ENCODE results near the gene AHRR.
"Not testable (repeated sequence)": the region's sequence is repeated elsewhere in the genome, so short reads cannot be mapped to it uniquely, and the experiment has no call there.

AHRR gene

GRCh38 chr5:307306-307705 is 14.2 kb upstream of the AHRR start:
- Histone ChIP-seq H3K79me2 (ENCODE audit: insufficient read depth, low read length) (no peaks in the 10 kb centered on the region), H2AFZ (ENCODE audit: low read length) (no peak overlapping the region), H3F3A (ENCODE audit: insufficient read depth, low read length) (no peaks in the 10 kb centered on the region), H3K36me3 (ENCODE audit: insufficient read depth, low read length) (peaks cover 37% of the 10 kb centered on the region), H3K4me2 (ENCODE audit: low read length) (no peak overlapping the region), H3K4me3 (ENCODE audit: low read depth, low read length, poor library complexity, severe bottlenecking) (no peak overlapping the region), H3K27ac (ENCODE audit: low read depth, low read length, poor library complexity, severe bottlenecking) (no peak overlapping the region), H3K9me2 (ENCODE audit: low read depth, low read length) (no peaks in the 10 kb centered on the region), H3K4me1 (ENCODE audit: insufficient read depth, low read length, severe bottlenecking) (peaks cover 22% of the 10 kb centered on the region), H3K9ac (ENCODE audit: low read length) (no peak overlapping the region), H4K20me1 (ENCODE audit: insufficient read depth, low read length) (no peaks in the 10 kb centered on the region), H3K27me3 (ENCODE audit: insufficient read depth, low read length) (no peaks in the 10 kb centered on the region), H3K9me3 (ENCODE audit: low read length) (no peaks in the 10 kb centered on the region)
- no peak for TF ChIP-seq CTCF (IDR thresholded peaks at IDR 0.05; ENCODE audit: low read length)
- TF ChIP-seq EZH2 (IDR thresholded peaks at IDR 0.05; ENCODE audit: borderline replicate concordance, low read length), result no peak

DNA sequence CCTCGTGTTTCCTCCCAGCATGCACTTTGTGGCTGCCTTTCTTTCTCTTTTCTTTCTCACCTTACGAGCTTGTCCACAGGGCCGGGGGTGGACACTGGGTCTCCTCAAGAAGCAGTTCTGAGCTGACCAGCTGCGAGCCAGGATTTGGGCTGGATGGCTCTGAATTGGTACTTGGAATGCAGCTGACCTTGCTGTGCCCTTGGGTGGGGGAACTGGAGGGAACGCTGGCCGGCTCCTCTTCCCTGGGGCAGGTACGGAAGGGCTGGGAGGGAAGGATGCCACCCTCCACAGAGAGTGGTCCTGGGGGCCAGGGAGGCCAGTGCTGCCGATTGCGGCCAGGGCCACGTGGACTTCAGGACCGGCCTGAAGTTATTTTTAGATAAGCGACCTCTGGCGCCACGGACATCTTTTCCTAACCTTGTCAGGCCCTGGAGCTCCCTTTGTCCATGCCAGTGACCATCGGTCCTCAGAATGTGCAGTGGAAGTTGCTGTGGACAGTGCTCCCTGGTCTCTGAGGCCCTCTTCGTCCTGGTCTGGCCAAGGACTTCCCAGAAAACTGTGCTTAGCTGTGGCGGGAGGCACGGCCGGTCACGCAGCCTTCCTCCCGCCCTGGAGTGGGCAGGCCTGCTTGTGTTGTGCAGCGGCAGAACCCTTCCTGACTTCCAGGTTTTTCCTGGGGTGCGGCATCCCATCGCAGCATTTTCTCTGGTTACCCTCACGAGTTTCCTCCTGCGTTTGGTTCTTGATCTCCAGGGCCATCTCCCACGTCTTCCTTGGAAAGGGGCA is 13.5 kb upstream of the AHRR start:
- Histone ChIP-seq H3F3A (ENCODE audit: insufficient read depth, low read length) (no peaks in the 10 kb centered on the region), H3K9ac (ENCODE audit: low read length) (no peak overlapping the region), H3K9me3 (ENCODE audit: low read length) (no peaks in the 10 kb centered on the region), H3K4me1 (ENCODE audit: insufficient read depth, low read length, severe bottlenecking) (peaks cover 20% of the 10 kb centered on the region), H2AFZ (ENCODE audit: low read length) (no peak overlapping the region), H3K4me2 (ENCODE audit: low read length) (no peak overlapping the region), H3K27ac (ENCODE audit: low read depth, low read length, poor library complexity, severe bottlenecking) (no peak overlapping the region), H3K79me2 (ENCODE audit: insufficient read depth, low read length) (no peaks in the 10 kb centered on the region), H3K27me3 (ENCODE audit: insufficient read depth, low read length) (no peaks in the 10 kb centered on the region), H3K9me2 (ENCODE audit: low read depth, low read length) (no peaks in the 10 kb centered on the region), H3K4me3 (ENCODE audit: low read depth, low read length, poor library complexity, severe bottlenecking) (no peak overlapping the region), H4K20me1 (ENCODE audit: insufficient read depth, low read length) (no peaks in the 10 kb centered on the region), H3K36me3 (ENCODE audit: insufficient read depth, low read length) (peaks cover 37% of the 10 kb centered on the region)
- TF ChIP-seq EZH2 (IDR thresholded peaks at IDR 0.05; ENCODE audit: borderline replicate concordance, low read length) (no peak), CTCF (IDR thresholded peaks at IDR 0.05; ENCODE audit: low read length) (no peak)

DNA sequence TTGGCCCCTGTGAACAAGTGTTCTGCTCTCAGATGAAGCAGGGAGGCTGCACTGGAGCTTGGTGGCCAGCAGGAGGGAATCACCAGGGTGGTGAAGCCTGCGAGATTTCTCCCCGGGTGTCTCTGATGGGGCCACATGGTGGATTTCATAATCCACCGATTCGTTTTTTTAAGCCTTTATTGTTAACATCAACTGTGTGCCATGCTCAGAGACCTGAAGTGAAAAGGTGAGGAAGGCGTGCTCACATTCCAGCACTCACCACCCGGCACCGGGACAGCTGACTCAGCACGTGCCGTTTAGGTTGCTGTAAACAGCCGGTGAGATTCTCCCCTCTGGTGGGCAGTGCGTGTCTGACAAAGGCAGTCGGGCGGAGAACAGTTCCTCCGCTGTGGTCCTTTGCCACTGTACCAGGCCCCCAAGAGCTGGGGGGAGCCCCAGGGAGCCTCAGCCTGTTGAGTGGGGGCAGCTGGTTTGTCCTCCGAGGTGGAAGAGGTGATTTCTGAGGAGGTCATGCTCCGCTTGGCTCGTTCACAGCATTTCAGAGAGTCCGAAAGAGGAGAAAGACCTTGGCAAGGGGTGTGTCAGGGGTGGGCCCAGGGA is 12.7 kb upstream of the AHRR start:
- TF ChIP-seq EZH2 (IDR thresholded peaks at IDR 0.05; ENCODE audit: borderline replicate concordance, low read length) (no peak), CTCF (IDR thresholded peaks at IDR 0.05; ENCODE audit: low read length) (peak; percentile 53)
- peaks cover 20% of the 10 kb centered on the region for H3K4me1 ChIP-seq (ENCODE audit: insufficient read depth, low read length, severe bottlenecking)
- peak overlapping the region; percentile 24 for H3K27ac ChIP-seq (ENCODE audit: low read depth, low read length, poor library complexity, severe bottlenecking)
- H2AFZ ChIP-seq (ENCODE audit: low read length), result no peak overlapping the region
- H3K9me2 ChIP-seq (ENCODE audit: low read depth, low read length), result no peaks in the 10 kb centered on the region
- no peaks in the 10 kb centered on the region for H4K20me1 ChIP-seq (ENCODE audit: insufficient read depth, low read length)
- no peaks in the 10 kb centered on the region for H3F3A ChIP-seq (ENCODE audit: insufficient read depth, low read length)
- H3K9ac ChIP-seq (ENCODE audit: low read length), result no peak overlapping the region
- H3K4me2 ChIP-seq (ENCODE audit: low read length), result no peak overlapping the region
- no peaks in the 10 kb centered on the region for H3K27me3 ChIP-seq (ENCODE audit: insufficient read depth, low read length)
- H3K79me2 ChIP-seq (ENCODE audit: insufficient read depth, low read length), result no peaks in the 10 kb centered on the region
- no peak overlapping the region for H3K4me3 ChIP-seq (ENCODE audit: low read depth, low read length, poor library complexity, severe bottlenecking)
- H3K36me3 ChIP-seq (ENCODE audit: insufficient read depth, low read length), result peaks cover 42% of the 10 kb centered on the region
- no peaks in the 10 kb centered on the region for H3K9me3 ChIP-seq (ENCODE audit: low read length)

DNA sequence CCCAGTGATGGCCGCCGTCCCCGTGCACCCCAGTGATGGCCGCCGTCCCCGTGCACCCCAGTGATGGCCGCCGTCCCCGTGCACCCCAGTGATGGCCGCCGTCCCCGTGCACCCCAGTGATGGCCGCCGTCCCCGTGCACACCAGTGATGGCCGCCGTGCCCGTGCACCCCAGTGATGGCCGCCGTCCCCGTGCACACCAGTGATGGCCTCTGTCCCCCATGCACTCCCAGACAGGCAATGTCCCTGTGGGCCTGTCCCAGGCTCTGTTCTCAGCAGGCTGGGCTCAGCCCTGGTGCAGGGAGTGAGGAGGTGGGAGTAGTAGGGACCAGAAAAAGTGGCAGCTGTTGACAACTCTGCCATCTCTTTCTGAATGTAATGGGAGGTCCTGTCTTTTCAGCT is 11.7 kb upstream of the AHRR start:
- H3K4me2 ChIP-seq (ENCODE audit: low read length); H3K9me3 ChIP-seq (ENCODE audit: low read length); H3K27me3 ChIP-seq (ENCODE audit: insufficient read depth, low read length); H4K20me1 ChIP-seq (ENCODE audit: insufficient read depth, low read length); H2AFZ ChIP-seq (ENCODE audit: low read length); H3K9me2 ChIP-seq (ENCODE audit: low read depth, low read length); H3K9ac ChIP-seq (ENCODE audit: low read length); H3F3A ChIP-seq (ENCODE audit: insufficient read depth, low read length); H3K27ac ChIP-seq (ENCODE audit: low read depth, low read length, poor library complexity, severe bottlenecking); H3K4me3 ChIP-seq (ENCODE audit: low read depth, low read length, poor library complexity, severe bottlenecking); H3K79me2 ChIP-seq (ENCODE audit: insufficient read depth, low read length): not testable (repeated sequence)
- Histone ChIP-seq H3K4me1 (ENCODE audit: insufficient read depth, low read length, severe bottlenecking) (peaks cover 20% of the 10 kb centered on the region), H3K36me3 (ENCODE audit: insufficient read depth, low read length) (peaks cover 51% of the 10 kb centered on the region)
